GM18868 (cell line): ENCODE data around the gene CSTF3.
"Not testable (repeated sequence)": the region's sequence is repeated elsewhere in the genome, so short reads cannot be mapped to it uniquely, and the experiment has no call there.

Experiments used
- ATAC-seq: cut with Tn5 transposase; IDR thresholded peaks from one replicate; pipeline ENCODE4 v1.9.1; 2021; ENCODE audit warnings: mild to moderate bottlenecking, moderate library complexity; ENCODE audit not compliant: unreplicated experiment

CSTF3 gene

DNA sequence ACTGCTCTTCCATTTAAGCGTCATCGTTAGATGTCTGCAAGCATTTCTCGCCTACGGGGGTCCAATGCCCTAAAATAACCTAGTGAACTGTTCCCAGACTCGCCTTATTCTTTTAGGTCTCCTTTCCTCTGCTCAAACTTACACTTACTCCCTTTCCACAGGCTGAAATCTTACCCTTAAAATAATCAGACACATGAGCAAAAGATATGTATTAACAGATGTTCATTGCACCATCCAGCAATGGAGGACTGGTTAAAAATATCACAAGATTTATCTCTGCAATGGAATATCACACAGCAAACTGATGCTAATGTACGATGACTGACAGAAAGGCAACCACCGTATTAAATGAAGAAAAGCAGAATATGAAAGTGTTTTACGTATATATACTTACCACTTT, 1.6 kb upstream of the CSTF3 start:
- no peak for ATAC-seq

DNA sequence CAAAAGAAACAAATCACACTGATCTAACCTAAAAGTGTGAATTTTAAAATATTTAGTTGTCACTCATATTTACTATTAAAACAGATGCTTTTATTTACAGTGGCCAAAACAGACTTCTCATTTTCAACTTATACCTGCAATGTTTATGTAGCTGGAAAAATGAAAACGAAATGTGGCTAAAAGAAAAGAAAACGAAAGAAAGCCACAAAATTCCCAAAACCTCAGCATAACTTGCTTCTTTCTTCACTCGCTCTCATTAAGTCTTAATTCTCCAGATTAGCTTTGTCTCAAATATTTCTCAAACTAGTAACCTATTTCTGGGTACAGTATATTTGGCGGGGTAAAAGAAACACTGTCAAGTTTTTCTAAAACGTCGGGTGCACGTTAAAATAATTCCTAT, 693 bp downstream of the CSTF3 start:
- ATAC-seq: no peak

DNA sequence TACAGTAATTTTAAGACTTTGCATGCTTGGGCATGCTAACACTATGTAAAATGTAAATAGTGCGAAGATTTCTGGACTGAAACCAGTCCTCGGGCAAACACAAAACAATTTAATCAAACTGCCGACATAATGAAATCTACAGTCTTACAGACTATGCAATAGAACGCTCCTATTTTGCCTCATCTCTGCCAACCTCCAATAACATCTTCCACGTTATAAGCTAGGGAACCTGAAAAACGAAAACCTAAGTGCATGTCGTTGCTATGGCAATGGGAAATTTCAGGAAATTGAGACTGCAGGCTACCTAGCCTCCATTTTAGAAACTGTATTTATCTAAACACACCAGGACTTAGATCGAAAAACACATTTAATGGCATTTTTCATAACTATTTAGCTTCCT, 1.1 kb downstream of the CSTF3 start:
- ATAC-seq: no peak

DNA sequence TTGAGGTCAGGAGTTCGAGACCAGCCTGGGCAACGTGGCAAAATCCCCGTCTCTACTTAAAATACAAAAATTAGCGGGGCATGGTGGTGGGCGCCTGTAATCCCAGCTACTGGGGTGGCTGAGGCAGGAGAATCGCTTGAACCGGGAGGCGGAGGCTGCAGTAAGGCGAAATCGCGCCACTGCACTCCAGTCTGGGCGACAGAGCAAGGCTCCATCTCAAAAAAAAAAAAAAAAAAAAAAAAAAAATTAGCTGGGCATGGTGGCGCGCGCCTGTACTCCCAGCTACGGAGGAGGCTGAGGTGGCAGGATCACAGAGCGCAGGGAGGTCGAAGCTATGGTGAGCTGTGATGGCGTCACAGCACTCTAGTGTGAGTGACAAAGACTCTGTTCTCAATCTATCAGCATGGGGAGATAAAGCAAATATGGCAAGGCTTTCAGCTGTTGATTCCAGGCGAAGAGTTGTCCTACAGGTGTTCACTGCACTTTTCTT, 1.9 kb downstream of the CSTF3 start:
- ATAC-seq: not testable (repeated sequence)

DNA sequence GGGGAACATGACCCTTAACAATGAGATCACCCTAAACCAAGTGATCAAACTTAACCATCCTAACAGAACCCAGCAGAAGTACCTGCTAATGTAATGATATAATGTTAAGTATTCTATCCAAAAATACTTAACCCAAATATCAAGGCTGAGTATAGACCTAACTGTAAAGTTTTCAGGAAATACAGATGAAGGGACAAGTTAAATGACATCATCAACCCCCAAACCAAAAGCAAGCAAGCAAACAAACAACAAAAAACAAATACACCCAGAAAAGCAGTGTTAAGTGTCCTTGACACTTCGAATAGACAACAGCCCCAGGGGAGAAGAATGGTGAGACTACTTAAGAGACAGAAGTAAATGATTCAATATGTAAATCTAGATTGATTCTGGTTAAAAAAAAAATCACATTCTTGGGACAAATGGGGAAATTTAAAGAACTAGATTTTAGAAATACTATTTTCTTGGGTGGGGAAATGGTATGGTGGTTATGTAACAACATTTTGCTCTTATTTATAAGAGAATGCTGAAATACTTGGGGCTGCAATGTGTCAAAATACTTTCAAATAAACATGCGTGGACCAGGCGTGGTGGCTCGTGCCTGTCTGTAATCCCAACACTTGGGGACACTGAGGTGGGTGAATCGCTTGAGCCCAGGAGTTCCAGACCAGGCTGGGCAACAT, 2.5 kb downstream of the CSTF3 start:
- ATAC-seq: no peak

DNA sequence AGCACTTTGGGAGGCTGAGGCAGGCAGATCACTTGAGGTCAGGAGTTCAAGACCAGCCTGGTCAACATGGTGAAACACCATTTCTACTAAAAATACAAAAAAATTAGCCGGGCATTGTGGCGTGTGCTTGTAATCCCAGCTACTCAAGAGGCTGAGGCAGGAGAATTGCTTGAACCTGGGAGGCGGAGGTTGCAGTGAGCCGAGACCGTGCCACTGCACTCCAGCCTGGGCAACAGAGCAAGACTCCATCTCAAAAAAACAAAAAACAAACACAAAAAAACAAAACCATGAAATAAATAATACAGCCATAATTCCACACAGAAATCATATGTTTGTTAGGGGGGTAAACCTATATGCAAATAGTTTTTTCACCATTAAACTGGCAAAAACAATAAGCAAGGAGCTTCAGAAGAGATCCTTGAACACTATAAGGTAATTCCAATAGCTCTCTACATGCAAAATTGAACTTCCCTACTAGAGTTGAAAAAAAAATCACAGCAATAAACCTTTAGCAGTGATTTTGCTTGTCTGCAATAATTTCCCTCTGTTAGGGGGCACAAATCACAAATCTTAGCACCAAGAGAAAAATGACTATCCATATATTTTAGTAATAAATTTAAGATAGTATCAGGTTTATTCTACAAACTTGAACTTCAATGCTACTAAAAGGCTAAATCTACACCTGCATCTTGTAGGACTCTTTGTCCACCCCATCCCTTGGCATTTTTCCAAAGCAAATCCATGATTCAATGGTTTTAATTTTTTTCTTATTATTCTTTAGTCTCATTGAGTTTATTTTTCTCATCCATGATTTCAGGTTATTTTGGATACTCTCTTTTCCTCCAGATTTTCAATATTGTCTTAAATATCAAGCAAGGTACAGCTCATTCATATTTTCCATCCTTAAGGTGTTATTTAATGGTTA, 3.9 kb downstream of the CSTF3 start:
- ATAC-seq: no peak

DNA sequence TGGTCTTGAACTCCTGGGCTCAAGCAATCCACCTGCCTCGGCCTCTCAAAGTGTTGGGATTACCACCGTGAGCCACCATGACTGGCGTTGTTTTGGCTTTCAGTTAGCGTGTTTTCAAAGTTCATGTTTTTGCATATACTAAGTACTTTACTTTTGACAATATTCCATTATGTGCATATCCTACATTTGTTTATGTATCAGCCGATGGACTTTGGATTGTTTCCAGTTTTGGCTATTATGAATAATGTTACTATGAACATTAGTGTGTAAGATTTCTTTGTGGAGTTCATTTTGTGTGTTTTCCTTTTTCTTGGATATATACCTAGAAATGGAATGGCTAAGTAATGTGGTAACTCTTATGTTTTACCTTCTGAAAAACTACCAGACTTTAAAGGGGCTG, 9.9 kb downstream of the CSTF3 start:
- ATAC-seq: no peak

DNA sequence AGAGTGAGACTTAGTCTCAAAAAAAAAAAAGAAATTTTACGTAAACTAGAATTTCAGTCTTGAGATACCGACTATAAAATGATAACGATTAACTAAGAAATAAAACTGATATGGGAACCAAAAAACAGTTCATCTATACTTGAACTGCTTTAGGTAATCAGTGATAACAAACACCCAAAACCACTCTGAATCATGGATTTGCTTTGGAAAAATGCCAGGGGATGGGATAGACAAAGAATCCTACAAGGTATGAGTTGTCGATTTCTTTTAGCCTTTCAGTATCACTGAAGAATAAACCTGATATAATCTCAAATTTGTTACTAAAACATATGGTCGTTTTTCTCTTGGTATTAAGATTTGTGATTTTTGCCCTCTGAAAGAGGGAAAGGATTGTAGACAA, 13.7 kb downstream of the CSTF3 start:
- no peak for ATAC-seq

DNA sequence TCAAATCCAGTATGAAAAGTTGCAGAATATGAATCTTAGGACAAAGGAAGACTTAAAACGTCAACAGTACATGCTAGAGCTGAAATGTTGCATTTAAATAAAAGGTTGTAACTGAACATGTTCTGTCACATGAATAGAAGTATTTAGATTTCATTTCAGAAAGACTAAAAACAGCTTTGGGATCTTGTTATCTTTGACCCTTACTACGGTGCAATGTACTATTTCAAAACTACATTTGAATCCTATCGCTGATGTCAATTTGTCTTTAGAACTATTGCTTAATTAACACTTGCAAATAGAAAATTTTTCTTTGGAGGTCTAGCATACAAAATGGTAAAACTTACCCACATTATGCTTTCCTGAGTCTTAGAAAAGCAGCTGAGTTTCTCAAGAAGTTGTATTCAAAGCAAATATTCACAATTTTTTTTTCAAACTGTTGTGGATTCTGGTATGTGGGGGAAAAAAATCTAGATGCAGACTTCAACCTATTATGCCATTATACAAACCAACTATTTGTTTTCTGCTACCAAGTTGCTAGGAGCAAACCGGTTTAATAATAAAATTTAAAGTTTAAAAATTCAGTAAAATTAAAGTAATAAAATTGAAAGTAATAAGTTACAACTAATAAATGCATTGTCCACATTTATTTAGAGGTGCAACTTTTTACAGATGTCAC, 25.4 kb downstream of the CSTF3 start:
- ATAC-seq: no peak

DNA sequence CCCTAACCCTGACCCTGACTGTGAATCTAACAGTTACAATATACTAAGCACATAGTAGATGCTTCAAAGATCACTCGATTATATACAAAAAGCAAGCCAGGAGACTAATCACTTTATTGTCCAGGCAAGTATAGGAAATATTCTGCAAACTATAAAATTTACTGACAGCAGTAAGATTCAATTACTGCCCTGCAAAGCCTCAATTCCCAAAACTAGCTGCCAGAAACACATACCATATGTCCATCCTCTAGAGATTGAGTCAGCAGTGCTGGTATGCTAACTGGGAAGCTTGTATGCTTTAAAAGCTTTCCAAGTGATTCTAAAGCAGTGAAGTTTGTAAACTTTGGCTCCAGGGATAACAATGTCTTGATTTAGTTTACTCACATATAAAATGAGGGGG, 26.1 kb downstream of the CSTF3 start:
- ATAC-seq: no peak

DNA sequence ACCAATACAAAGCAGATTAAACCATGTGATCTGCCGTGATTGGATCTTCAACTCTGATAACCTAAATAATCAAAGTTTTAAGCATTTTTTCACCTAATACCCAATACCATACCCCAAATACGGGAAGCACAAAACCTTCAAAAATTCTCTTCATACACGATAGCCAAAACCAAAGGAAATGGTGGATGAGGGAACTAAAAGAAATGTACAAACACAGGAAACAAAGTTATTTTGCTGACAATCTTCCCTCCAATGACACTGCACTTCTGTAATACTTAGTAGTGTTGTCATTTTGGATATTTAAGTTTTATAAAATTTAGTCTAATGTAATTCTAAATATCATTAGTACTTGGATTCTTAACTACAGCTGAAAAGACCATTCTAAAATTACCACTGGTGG, 27.0 kb downstream of the CSTF3 start:
- ATAC-seq: no peak

DNA sequence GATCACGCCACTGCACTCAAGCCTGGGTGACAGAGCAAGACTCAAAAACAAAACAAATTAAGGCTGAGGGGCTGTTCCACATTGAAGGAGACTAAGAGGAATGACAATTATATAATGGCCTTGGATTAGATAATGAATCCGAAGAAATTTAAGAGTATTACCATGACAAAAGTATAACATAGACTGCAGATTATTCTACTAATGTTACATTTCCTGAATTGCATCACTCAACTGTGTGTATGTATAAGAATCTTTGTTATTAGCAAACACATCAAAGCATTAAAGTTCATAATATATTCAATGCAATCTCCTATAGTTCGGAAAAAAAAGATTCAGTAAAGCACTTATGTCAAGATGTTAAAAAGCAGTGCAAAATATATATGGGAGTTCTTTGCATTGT, 27.5 kb downstream of the CSTF3 start:
- no peak for ATAC-seq

DNA sequence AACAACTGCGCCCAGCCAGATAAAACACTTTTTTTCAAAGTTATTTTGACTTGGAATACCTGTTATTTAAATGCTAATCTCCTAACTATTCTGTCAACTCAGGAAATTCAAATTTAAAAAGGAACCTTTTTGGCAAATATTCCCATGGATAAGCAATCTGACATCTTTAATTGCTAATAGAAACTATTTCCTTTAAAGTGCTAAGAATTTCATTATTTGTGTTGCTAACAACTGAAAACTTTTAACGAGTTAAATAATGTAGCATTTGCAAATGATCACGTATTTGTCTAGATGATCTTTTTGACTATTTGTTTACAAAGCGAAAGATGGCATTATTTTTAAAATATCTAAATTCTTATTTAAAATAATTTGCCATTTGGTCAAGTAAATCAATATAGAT, 28.8 kb downstream of the CSTF3 start:
- no peak for ATAC-seq

DNA sequence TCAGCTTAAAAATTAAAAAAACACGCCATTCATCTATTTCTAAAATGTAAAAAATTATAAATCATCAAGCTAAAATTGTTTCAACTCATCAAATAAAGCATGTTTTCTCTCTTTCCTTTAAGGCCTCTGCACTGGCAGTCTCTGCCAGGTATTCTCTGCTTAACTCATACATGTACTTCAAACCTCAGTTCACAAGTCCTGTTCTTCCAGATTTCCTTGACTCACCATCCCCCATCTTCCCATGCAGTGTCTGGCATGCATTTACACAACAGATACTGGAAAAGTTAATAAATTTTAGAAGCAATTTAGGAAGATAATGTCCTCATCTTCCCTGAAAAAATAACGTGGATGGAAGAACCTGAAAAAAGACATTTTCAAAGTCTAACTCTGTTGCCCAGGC, 32.5 kb downstream of the CSTF3 start:
- ATAC-seq: no peak

DNA sequence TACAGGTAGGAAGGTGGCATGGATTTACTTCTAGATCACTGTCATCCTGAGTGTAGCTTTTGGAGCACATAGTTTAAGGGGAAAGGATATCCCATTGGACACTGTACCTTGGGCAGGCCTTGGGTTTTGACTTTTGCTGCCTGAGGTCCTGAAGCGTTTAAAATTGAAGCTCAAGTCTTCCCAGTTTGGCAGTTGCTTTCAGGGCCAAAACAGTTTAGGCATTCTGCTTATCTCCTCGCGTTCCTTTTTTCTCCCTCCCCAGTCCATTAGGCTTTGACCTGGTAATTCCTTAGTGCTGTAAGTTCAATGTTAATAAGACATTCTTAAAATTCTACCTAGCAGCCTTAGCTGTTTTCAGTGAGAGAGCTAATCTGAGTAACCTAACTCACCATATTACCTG, 35.7 kb downstream of the CSTF3 start:
- ATAC-seq: no peak

DNA sequence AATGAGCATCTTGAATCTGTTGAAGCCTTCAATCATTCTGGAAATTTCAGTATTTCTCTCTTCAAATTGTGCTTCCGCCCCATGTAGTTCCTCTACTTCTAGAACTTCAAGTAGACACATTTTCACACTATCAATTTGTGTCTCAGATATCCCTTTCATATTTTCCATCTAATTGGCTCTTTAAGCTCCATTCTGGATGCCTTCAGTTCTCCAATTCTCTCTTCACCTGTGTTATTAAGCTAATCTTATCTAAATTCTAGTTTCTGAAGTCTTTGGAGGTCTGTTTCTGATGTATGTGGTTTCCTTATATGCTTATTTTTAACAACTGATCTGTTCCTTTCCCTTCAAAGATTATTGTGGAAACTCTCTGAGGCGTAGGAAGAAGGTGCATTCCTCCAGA, 36.3 kb downstream of the CSTF3 start:
- no peak for ATAC-seq

DNA sequence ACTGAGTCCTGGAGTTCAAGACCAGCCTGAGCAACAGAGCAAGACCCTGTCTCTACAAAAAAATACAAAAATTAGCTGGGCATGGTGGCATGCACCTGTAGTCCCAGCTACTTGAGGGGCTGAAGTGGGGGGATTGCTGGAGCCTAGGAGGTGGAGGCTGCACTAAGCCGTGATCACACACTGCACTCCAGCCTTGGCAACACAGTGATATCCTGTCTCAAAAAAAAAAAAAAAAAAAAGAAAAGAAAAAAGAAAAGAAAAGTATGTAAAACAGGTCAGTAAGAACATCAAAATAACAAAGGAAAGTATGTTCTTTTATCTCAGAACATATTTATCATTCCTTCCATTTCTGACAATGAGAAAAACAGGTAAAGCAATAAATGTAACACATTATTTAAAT, 38.6 kb downstream of the CSTF3 start:
- ATAC-seq: not testable (repeated sequence)

DNA sequence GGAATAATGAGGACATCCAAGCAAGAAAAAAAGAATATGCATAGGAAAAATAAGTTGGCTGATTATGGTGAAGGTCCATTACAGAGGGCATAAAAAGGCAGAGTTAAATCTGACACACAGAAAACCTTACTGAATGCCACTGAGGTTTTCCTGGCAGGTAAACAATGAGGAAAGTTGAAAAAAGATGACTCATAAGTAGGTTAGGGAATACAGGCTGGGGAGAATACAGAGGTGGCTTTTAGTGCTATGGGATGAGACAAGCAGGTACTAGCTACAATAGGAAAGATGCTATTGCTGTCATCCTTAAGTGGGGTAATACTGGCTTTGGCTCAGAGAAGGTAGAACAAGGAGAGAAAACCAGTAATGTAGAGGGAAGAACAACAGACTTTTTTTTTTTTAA, 44.7 kb downstream of the CSTF3 start:
- no peak for ATAC-seq

DNA sequence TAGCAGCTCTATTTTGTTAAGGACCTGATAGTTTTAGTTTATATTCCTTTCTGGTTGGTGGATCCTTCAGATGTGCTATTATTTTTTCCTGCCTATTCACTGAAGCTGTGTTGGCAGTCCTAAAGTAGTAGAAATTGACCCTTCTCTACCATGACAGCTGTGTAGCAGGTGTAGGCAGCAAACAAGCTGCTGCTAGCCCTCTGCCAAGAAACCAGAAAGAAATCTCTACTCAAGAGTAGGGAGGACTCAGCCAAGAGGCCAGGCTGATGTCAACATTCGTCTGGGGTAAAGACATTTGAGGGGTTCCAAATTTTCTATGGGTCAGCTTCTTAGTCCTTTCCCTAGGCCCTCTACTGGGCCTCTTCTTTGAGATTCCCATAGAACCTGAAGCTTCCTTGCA, 51.2 kb downstream of the CSTF3 start:
- ATAC-seq: no peak

DNA sequence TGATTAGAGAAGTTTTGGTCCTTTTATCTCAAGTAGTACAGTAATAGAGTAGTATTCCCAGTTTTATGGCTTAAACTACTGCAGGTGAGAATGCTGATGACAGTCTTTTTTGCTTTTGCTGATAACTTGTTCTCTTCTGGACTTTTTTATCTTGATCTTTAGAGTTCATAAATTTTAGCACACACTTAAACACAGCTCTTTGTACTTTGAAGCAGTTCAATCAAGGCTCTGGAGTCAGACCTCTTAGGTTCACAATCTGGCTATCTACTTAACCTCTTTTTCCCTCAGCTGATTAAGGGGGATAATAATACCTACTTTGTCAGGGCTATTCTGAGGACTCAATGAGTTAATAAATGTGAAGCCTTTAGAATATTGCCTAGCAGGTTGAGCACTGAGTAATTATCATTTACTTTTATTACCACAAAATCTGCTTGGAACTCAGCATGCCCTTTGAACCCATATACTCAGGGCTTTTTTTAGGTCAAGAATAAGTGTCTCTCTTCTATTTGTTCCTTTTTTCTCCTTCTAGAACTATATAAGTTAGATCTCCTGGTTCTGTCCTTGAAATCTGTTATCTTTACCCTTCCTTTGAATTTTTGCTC, 51.9 kb downstream of the CSTF3 start:
- no peak for ATAC-seq

DNA sequence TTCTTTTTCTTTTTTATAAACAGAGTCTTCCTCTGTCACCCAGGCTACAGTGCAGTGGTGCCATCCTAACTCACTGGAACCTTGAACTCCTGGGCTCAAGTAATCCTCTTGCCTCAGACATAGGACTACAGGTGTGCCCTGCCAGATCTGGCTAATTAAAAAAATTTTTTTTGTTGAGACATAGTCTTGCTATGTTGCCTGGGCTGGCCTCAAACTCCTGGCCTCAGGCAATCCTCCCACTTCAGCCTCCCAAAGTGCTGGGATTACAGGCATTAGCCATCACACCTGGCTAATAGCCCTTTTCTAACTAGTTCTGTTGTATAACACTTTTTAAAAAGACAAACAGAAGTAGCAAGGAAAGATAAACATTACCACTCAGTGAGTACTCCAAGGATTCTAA, 57.4 kb downstream of the CSTF3 start:
- ATAC-seq: no peak
